ENCODE measurements around the gene TMEM229B.

- TF ChIP-seq CTCF (IDR thresholded peaks at IDR 0.05) (no peak), POLR2A (IDR thresholded peaks at IDR 0.05) (no peak)
Measured at GRCh38 chr14:67500981-67501380, 12.5 kb upstream of the TMEM229B start.

Measured in right lobe of liver (tissue), 4 donors.